Measurements from ENCODE around the gene PHF21A. TPM values are rescaled to one million over a fixed set of nuclear protein-coding genes. Genes with fewer than 3 reads are reported as not detected.
"Not testable (repeated sequence)": the region's sequence is repeated elsewhere in the genome, so short reads cannot be mapped to it uniquely, and the experiment has no call there.

The PHF21A gene
- total RNA-seq, 2 donors from 2014 or later = 27.6 to 35.5 TPM

DNA sequence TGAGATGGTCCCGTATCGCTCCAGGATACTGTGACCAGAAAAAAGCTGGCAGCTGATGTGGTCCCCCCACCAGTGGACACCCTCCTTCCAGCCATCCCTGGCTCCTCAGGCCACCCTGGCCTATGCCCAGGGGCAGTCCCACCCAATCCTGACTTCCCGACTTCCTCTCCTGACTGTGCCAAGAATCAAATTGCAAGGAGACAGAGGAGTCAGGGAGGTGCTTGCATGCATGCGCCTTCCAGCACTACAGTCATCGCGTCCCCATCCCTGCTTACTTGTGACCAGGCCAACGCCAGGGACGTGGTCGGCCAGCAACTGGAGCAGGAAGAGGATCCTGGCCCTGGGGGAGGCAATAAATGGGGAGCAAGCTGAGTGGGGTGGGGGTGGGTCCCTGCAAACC lies 210.6 kb downstream of the PHF21A start:
- peaks cover 58% of the 10 kb centered on the region for H3K36me3 ChIP-seq

DNA sequence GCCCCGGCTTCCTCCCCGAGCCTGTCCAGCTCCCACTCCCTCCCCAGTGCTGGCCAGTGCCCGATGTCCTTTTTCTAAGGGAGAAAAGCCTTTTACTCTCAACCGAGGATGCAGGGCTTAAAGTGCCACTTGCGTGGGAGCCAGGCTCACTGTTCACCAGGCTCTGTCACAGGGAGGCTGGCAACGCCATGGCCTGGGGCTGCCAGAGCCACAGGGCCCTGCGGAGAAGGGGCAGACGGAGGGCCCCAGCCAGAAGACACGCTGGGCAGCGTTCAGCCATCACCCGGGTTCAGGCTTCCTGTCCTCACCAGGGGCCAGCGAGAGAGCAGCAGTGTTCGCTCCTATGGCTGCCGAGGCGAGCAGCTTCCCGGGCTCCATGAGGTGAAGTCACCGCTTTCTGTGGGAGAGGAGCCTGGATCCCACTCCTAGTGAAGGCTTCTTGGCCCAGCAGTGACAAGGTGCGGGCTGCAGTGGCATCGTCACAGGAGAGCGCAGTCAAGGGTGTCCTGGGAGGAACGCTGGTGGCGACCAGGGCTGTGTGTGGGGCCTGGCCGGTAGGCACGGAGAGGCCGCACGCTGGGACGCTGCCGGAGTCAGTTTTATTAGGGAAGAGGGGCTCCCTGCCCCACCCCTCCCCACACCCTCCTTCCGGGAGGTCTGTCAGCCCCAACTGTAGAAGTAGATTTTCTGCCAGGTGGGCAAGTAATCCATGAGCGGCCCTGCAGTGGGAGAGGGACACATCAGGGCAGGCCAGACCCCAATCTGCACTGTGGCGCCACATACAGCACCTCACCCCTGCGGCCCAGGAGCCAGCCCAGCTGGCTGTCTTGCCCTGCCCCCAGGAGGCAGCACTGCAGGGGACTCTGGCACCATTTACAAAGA lies 211.4 kb downstream of the PHF21A start:
- TF ChIP-seq, protein P1, sequence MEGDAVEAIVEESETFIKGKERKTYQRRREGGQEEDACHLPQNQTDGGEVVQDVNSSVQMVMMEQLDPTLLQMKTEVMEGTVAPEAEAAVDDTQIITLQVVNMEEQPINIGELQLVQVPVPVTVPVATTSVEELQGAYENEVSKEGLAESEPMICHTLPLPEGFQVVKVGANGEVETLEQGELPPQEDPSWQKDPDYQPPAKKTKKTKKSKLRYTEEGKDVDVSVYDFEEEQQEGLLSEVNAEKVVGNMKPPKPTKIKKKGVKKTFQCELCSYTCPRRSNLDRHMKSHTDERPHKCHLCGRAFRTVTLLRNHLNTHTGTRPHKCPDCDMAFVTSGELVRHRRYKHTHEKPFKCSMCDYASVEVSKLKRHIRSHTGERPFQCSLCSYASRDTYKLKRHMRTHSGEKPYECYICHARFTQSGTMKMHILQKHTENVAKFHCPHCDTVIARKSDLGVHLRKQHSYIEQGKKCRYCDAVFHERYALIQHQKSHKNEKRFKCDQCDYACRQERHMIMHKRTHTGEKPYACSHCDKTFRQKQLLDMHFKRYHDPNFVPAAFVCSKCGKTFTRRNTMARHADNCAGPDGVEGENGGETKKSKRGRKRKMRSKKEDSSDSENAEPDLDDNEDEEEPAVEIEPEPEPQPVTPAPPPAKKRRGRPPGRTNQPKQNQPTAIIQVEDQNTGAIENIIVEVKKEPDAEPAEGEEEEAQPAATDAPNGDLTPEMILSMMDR (IDR thresholded peaks at IDR 0.05) = no peak
- Histone ChIP-seq H3K27me3 (no peaks in the 10 kb centered on the region), H3K4me3 (no peak overlapping the region), H3K36me3 (peaks cover 51% of the 10 kb centered on the region), H3K27ac (no peak overlapping the region), H3K9me3 (no peaks in the 10 kb centered on the region), H3K4me1 (no peaks in the 10 kb centered on the region)
- DNase-seq (ENCODE audit: low spot score) = no peak

More for the DNA sequence above, 210.6 kb downstream of the PHF21A start:
- Histone ChIP-seq H3K27ac (no peak overlapping the region), H3K9me3 (no peaks in the 10 kb centered on the region), H3K4me3 (no peak overlapping the region), H3K27me3 (no peaks in the 10 kb centered on the region), H3K4me1 (no peaks in the 10 kb centered on the region)
- TF ChIP-seq, protein P1 (IDR thresholded peaks at IDR 0.05) = no peak
- DNase-seq (ENCODE audit: low spot score) = no peak

DNA sequence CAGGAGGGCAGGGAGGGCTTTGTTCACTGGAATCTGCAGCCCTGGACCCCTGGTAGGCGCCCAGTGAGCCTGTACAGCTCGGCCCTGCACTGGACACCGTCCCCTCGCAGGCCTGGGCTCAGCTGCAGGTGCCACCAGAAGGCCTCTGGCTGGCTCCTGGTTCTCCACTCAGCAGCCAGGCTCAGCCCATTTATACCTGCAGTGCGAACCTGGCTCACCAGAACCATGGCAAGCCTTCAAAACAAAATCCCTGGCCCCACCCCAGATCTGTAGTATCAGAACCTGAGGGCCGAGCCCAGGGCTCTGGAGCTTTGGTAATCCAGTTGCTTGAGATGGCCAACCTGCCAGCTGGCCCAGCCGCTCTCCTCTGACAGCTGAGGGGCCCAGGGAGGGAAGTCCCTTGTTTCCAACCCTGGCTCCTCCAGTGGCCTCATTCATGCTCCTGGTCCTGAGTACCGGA lies 213.3 kb downstream of the PHF21A start:
- no peaks in the 10 kb centered on the region for H3K4me1 ChIP-seq
- peaks cover 32% of the 10 kb centered on the region for H3K36me3 ChIP-seq
- DNase-seq (ENCODE audit: low spot score) = peak; percentile 63
- no peaks in the 10 kb centered on the region for H3K9me3 ChIP-seq
- H3K27ac ChIP-seq = no peak overlapping the region
- TF ChIP-seq, protein P1 (IDR thresholded peaks at IDR 0.05) = no peak
- no peak overlapping the region for H3K4me3 ChIP-seq
- no peaks in the 10 kb centered on the region for H3K27me3 ChIP-seq

DNA sequence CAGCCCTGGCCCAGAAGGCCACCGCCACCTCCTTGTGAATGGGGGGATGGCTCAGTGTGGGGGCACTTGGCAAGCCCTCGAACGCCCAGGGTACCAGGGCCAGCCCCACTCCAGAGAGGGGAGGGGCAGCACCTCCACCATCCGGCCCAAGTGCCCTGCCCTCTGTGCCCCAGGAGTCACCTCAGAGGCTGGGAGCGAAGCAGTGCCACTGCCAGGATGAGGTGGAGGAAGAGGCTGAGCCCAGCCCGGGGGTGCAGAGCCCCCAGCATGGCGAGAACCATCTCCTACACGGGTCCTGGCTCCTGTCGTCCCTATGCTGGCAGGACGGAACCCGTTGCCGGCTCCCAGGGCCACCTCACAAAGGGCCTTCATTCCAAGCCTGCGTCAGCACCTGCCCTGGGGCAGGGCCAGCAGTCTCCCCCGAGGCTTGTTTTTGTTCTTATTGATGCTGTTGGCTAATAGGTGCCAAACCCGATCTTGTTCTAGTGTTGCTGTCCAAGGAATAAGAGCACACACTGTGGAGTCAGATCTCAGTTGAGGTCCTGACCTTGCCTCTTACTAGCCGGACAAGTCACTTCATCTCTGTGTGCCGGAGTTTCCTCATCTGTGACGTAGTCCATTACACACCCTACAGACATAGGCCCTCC lies 214.2 kb downstream of the PHF21A start, which contains the start of gene FREY1:
Gene FREY1, minus strand, starts transcription at position 307 of the 647 bp plus-strand sequence. Its CDS starts 26 bp downstream, at position 281.
- Histone ChIP-seq H3K27me3 (no peaks in the 10 kb centered on the region), H3K4me1 (no peaks in the 10 kb centered on the region), H3K4me3 (no peak within 1 kb of the TSS), H3K36me3 (peaks cover 24% of the 10 kb centered on the region), H3K27ac (no peak within 1 kb of the TSS), H3K9me3 (no peaks in the 10 kb centered on the region)
- no peak for DNase-seq (ENCODE audit: low spot score)
- TF ChIP-seq, protein P1 (IDR thresholded peaks at IDR 0.05) = no peak

DNA sequence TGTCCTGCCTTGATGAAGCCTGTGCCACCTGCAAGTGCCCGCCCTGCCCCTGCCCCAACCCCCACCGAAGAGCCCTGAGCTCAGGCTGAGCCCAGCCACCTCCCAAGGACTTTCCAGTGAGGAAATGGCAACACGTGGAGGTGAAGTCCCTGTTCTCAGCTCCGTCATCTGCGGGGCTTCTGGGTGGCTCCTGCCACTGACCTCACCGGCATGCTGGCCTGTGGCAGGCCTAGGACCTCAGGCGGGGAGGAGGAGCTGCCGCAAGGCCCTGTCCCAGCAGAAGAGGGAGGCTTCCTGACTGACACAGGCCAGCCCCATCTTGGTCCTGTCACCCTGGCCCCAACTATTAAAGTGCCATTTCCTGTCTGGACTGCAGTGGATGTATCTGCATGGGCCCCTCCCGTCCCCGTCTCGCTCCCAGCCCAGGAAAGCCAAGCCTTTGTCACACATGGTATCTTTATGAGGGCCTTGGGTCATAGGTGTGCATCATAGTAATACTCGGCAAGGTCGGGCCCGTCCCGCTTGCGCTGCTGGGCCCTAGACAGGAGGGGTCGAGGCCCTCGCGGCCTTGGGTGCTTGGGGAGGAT lies 215.1 kb downstream of the PHF21A start:
- Histone ChIP-seq H3K4me1 (peaks cover 0 to 3% of the 10 kb centered on the region in 2 donors), H3K36me3 (peaks cover 17% of the 10 kb centered on the region), H3K27me3 (no peaks in the 10 kb centered on the region), H3K9me3 (no peaks in the 10 kb centered on the region), H3K4me3 (no peak overlapping the region), H3K27ac (no peak overlapping the region)
- TF ChIP-seq, protein P1 (IDR thresholded peaks at IDR 0.05) = no peak
- DNase-seq (ENCODE audit: low spot score) = no peak

DNA sequence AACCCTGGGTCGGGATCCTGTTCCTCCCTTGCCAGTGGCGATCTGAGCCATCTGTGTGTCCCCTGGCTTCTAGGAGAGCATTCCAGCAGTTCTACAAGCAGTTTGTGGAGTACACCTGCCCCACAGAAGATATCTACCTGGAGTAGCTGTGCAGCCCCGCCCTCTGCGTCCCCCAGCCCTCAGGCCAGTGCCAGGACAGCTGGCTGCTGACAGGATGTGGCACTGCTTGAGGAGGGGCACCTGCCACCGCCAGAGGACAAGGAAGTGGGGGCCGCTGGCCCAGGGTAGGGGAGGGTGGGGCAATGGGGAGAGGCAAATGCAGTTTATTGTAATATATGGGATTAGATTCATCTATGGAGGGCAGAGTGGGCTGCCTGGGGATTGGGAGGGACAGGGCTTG lies 215.7 kb downstream of the PHF21A start:
- H3K27me3 ChIP-seq; H3K27ac ChIP-seq; DNase-seq (ENCODE audit: low spot score); H3K4me3 ChIP-seq; H3K9me3 ChIP-seq; H3K4me1 ChIP-seq: not testable (repeated sequence)
- peaks cover 11% of the 10 kb centered on the region for H3K36me3 ChIP-seq

All from right atrium auricular region (tissue), 2 donors.